Gastroesophageal sphincter (tissue), 4 donors: ENCODE data around the gene ATP4A. TPM values are rescaled to one million over a fixed set of nuclear protein-coding genes. Genes with fewer than 3 reads are reported as not detected.

Experiments
- ATAC-seq: fragments of 150-250 bp; one replicate; pipeline ENCODE4 v1.9.1; 2016; ENCODE audit warnings: mild to moderate bottlenecking, moderate library complexity
- H3K27ac ChIP-seq, 4 donors: fragments of 200-600 bp; sonication (generic) in 3 of 4; 1 replicate in 3 of 4; 2 replicates in 1 of 4; pipeline ENCODE4 v1.5.1; 2016 to 2019
- H3K27me3 ChIP-seq: fragments of 200-600 bp; sonication (generic); one replicate; pipeline ENCODE4 v1.5.1; 2019
- H3K36me3 ChIP-seq, 2 donors: fragments of 200-600 bp; sonication (generic); one replicate each; pipeline ENCODE4 v1.5.1; 2019; ENCODE audit warnings: control low read depth in 1 of 2
- H3K4me1 ChIP-seq, 3 donors: fragments of 200-600 bp; sonication (generic); 1 replicate in 2 of 3; 2 replicates in 1 of 3; pipeline ENCODE4 v1.5.1; 2016 to 2019; ENCODE audit warnings: control low read depth in 2 of 3
- H3K4me3 ChIP-seq, 2 donors: fragments of 200-600 bp; sonication (generic); one replicate each; pipeline ENCODE4 v1.5.1; 2019; ENCODE audit warnings: mild to moderate bottlenecking in 1 of 2, moderate library complexity in 1 of 2
- H3K9me3 ChIP-seq, 3 donors: fragments of 200-600 bp; sonication (generic); one replicate each; pipeline ENCODE4 v1.5.1; 2017 to 2019; ENCODE audit warnings: control low read depth in 2 of 3
- CTCF ChIP-seq, 4 experiments: fragments of 200-600 bp in 2 of 4; fragments of 450-650 bp in 2 of 4; sonication (generic) in 1 of 4; IDR thresholded peaks; one replicate each; pipeline ENCODE4 v1.5.1; 2017 to 2019; ENCODE audit warnings: antibody characterized with exemption in 4 of 4, mild to moderate bottlenecking in 2 of 4, moderate library complexity in 2 of 4
- EP300 ChIP-seq: sonication (generic); formaldehyde crosslinking; IDR thresholded peaks from one replicate; pipeline ENCODE4 v1.6.1; 2017; ENCODE audit warnings: antibody characterized with exemption, mild to moderate bottlenecking
- POLR2A ChIP-seq, 2 donors: fragments of 450-650 bp; IDR thresholded peaks; one replicate each; pipeline ENCODE4 v1.6.1; 2017; ENCODE audit warnings: antibody characterized with exemption in 2 of 2, mild to moderate bottlenecking in 2 of 2, moderate library complexity in 1 of 2
- POLR2AphosphoS5 ChIP-seq: sonication (generic); formaldehyde crosslinking; IDR thresholded peaks from one replicate; pipeline ENCODE4 v1.6.1; 2017; ENCODE audit warnings: antibody characterized with exemption
- WGBS, 2 donors: methylation state at CpG; one replicate each; pipeline ENCODE4 v1.1.5; 2018; ENCODE audit warnings: low coverage in 1 of 2; 5-methylcytosine and 5-hydroxymethylcytosine counted together
- total RNA-seq, 4 donors: library from RNA; depleted of rRNA; stranded (reverse); fragments of >200 nt; gene quantifications; one replicate each; pipeline ENCODE4 v1.1.0, GENCODE V29; 2016

The ATP4A gene
- total RNA-seq, 4 donors from 2014 or later: not detected

GRCh38 chr19:35560677-35561076, 2.8 kb downstream of the ATP4A start:
- no peak overlapping the region for H3K4me3 ChIP-seq
- ATAC-seq: no peak
- WGBS, 2 donors: 51 to 53% methylated on average over 4 to 6 of the region's 6 CpGs
- H3K36me3 ChIP-seq: no peaks in the 10 kb centered on the region
- H3K27ac ChIP-seq: no peak overlapping the region
- H3K4me1 ChIP-seq: peaks cover 0 to 16% (median 7%) of the 10 kb centered on the region in 3 donors
- TF ChIP-seq CTCF (IDR thresholded peaks at IDR 0.05) (no peak), EP300 (no peak), POLR2AphosphoS5 (no peak), POLR2A (IDR thresholded peaks at IDR 0.05) (no peak)
- H3K9me3 ChIP-seq: peaks cover 0 to 8% (median 0%) of the 10 kb centered on the region in 3 donors
- peaks cover 83% of the 10 kb centered on the region for H3K27me3 ChIP-seq

GRCh38 chr19:35560271-35560670, 3.2 kb downstream of the ATP4A start:
- 80% methylated on average over 2 of the region's 18 CpGs; no CpG with 5 or more reads in 1 of the 2 donors for WGBS, 2 donors

GRCh38 chr19:35559781-35560180, 3.7 kb downstream of the ATP4A start:
- Histone ChIP-seq H3K36me3 (no peaks in the 10 kb centered on the region), H3K9me3 (peaks cover 0 to 8% (median 0%) of the 10 kb centered on the region in 3 donors), H3K27ac (no peak overlapping the region), H3K4me3 (no peak overlapping the region), H3K27me3 (peaks cover 78% of the 10 kb centered on the region), H3K4me1 (peaks cover 0 to 16% (median 7%) of the 10 kb centered on the region in 3 donors)
- TF ChIP-seq POLR2A (IDR thresholded peaks at IDR 0.05): no peak
- WGBS, 2 donors: 83% methylated on average over 19 of the region's 23 CpGs; no CpG with 5 or more reads in 1 of the 2 donors
- ATAC-seq: no peak

More at GRCh38 chr19:35560271-35560670, 3.2 kb downstream of the ATP4A start:
- Histone ChIP-seq H3K4me3 (no peak overlapping the region), H3K36me3 (no peaks in the 10 kb centered on the region), H3K4me1 (peaks cover 0 to 16% (median 7%) of the 10 kb centered on the region in 3 donors), H3K9me3 (peaks cover 0 to 8% (median 0%) of the 10 kb centered on the region in 3 donors), H3K27ac (no peak overlapping the region), H3K27me3 (peaks cover 83% of the 10 kb centered on the region)
- ATAC-seq: no peak
- TF ChIP-seq EP300 (no peak), POLR2AphosphoS5 (no peak), CTCF (IDR thresholded peaks at IDR 0.05) (no peak), POLR2A (IDR thresholded peaks at IDR 0.05) (no peak)

GRCh38 chr19:35559281-35559659, 4.2 kb downstream of the ATP4A start:
- no peaks in the 10 kb centered on the region for H3K36me3 ChIP-seq
- peaks cover 0 to 8% (median 0%) of the 10 kb centered on the region in 3 donors for H3K9me3 ChIP-seq
- 28% methylated on average over 3 of the region's 11 CpGs; no CpG with 5 or more reads in 1 of the 2 donors for WGBS, 2 donors
- peaks cover 0 to 16% (median 7%) of the 10 kb centered on the region in 3 donors for H3K4me1 ChIP-seq
- no peak overlapping the region for H3K4me3 ChIP-seq
- ATAC-seq: no peak
- H3K27ac ChIP-seq: no peak overlapping the region
- peaks cover 73% of the 10 kb centered on the region for H3K27me3 ChIP-seq
- no peak for TF ChIP-seq CTCF (IDR thresholded peaks at IDR 0.05)
- TF ChIP-seq POLR2AphosphoS5: no peak
- no peak for TF ChIP-seq POLR2A (IDR thresholded peaks at IDR 0.05)
- no peak for TF ChIP-seq EP300

GRCh38 chr19:35558400-35559280, 4.8 kb downstream of the ATP4A start:
- Histone ChIP-seq H3K9me3 (peaks cover 0 to 8% (median 0%) of the 10 kb centered on the region in 3 donors), H3K36me3 (no peaks in the 10 kb centered on the region), H3K27me3 (peaks cover 69% of the 10 kb centered on the region), H3K4me3 (peak overlapping the region in 1 of 2 donors; percentile 44), H3K4me1 (peaks cover 0 to 16% (median 7%) of the 10 kb centered on the region in 3 donors), H3K27ac (no peak overlapping the region)
- no peak for ATAC-seq
- 0 to 80% methylated on average over 1 to 2 of the region's 53 CpGs for WGBS, 2 donors
- TF ChIP-seq POLR2AphosphoS5: no peak
- TF ChIP-seq CTCF (IDR thresholded peaks at IDR 0.05): no peak
- TF ChIP-seq POLR2A (IDR thresholded peaks at IDR 0.05): no peak
- TF ChIP-seq EP300: no peak
